GM12878 (cell line): Measurements from ENCODE around the gene DNAJC13.

Source experiments
- BCL11A ChIP-seq: IDR thresholded peaks from 2 replicates; pipeline ENCODE4 v1.6.1; 2011; ENCODE audit warnings: low read depth, low read length
- EGR1 ChIP-seq, 2 experiments: IDR thresholded peaks; 1 replicate in 1 of 2; 2 replicates in 1 of 2; pipeline ENCODE4 v1.6.1; 2011 to 2012; ENCODE audit warnings: low read depth in 2 of 2, low read length in 2 of 2, borderline replicate concordance in 1 of 2, mild to moderate bottlenecking in 1 of 2, moderate library complexity in 1 of 2
- HCFC1 ChIP-seq: fragments of 150-350 bp; IDR thresholded peaks from 2 replicates; pipeline ENCODE4 v1.6.1; 2014; ENCODE audit warnings: low read length
- MTA2 ChIP-seq: fragments of 450-650 bp; IDR thresholded peaks from 2 replicates; pipeline ENCODE4 v1.6.1; 2016; ENCODE audit warnings: low read depth, mild to moderate bottlenecking, moderate library complexity
- POLR2AphosphoS5 ChIP-seq: IDR thresholded peaks from 2 replicates; pipeline ENCODE4 v1.6.1; 2011; ENCODE audit warnings: mild to moderate bottlenecking, low read length, inconsistent platforms
- TAF1 ChIP-seq: IDR thresholded peaks from 2 replicates; pipeline ENCODE4 v1.6.1; 2011; ENCODE audit warnings: mild to moderate bottlenecking, low read depth, low read length, borderline replicate concordance
- TF ChIP-seq, protein P1 (sequence below): IDR thresholded peaks from 2 replicates; pipeline ENCODE4 v1.6.1; 2012; ENCODE audit warnings: mild to moderate bottlenecking, low read depth, low read length
- TF ChIP-seq, protein P2 (sequence below): IDR thresholded peaks from 2 replicates; pipeline ENCODE4 v1.6.1; 2012; ENCODE audit warnings: low read depth, low read length, improper control_type of control experiment
- TF ChIP-seq, protein P3 (sequence below): IDR thresholded peaks from 2 replicates; pipeline ENCODE4 v1.6.1; 2012; ENCODE audit warnings: low read length, inconsistent platforms
- TF ChIP-seq, protein P4 (sequence below): IDR thresholded peaks from 2 replicates; pipeline ENCODE4 v1.6.1; 2011; ENCODE audit warnings: low read depth, low read length, improper control_type of control experiment, borderline replicate concordance

DNA sequence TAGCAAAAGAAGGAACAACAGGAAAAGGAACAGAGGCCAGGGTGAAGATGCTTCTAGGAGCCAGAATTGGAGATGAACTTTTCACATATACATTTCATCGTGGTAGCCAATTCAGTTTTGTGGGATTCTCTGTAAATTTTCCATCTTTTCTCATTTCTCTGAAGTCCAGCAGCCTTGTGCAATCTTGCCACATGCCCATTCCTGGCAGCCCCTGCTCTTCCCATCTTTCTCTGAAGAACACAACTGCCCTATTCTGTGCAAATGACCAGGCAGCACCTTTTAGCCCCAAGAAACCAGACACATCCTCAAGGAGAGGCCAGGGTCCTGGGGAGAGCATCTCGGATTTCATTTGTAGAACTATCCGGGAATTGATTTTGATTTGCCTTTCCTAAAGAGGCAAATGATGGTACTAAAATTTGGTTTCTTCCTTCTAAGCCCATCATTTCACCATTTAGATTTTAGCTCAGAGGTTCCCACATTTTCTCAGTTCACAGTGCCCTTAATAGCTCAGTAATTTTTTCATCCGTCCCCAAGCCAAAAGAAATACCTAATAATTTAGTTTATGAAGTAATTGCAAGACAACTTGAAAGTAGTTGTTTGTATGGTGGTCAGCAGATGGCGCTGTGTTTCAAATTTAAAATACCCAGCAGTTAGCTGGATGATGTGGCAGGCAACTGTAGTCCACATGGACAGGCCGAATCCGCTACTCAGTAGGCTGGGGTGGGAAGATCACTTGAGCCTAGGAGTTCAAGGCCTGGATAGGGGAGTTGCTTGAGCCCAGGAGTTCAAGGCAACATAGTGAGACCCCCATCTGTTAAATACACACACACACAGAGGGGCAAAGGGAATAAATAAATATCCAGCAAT, 118.5 kb downstream of the DNAJC13 start:
- TF ChIP-seq HCFC1 = no peak
- TF ChIP-seq POLR2AphosphoS5 = no peak
- TF ChIP-seq EGR1 (IDR thresholded peaks at IDR 0.05; ENCODE audit: borderline replicate concordance in 1 of 2, low read depth in 2 of 2, low read length in 2 of 2) = no peak
- TF ChIP-seq, protein P1, sequence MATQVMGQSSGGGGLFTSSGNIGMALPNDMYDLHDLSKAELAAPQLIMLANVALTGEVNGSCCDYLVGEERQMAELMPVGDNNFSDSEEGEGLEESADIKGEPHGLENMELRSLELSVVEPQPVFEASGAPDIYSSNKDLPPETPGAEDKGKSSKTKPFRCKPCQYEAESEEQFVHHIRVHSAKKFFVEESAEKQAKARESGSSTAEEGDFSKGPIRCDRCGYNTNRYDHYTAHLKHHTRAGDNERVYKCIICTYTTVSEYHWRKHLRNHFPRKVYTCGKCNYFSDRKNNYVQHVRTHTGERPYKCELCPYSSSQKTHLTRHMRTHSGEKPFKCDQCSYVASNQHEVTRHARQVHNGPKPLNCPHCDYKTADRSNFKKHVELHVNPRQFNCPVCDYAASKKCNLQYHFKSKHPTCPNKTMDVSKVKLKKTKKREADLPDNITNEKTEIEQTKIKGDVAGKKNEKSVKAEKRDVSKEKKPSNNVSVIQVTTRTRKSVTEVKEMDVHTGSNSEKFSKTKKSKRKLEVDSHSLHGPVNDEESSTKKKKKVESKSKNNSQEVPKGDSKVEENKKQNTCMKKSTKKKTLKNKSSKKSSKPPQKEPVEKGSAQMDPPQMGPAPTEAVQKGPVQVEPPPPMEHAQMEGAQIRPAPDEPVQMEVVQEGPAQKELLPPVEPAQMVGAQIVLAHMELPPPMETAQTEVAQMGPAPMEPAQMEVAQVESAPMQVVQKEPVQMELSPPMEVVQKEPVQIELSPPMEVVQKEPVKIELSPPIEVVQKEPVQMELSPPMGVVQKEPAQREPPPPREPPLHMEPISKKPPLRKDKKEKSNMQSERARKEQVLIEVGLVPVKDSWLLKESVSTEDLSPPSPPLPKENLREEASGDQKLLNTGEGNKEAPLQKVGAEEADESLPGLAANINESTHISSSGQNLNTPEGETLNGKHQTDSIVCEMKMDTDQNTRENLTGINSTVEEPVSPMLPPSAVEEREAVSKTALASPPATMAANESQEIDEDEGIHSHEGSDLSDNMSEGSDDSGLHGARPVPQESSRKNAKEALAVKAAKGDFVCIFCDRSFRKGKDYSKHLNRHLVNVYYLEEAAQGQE = no peak
- TF ChIP-seq, protein P2, sequence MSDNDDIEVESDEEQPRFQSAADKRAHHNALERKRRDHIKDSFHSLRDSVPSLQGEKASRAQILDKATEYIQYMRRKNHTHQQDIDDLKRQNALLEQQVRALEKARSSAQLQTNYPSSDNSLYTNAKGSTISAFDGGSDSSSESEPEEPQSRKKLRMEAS = no peak
- TF ChIP-seq BCL11A = no peak
- TF ChIP-seq TAF1 = no peak
- TF ChIP-seq, protein P3, sequence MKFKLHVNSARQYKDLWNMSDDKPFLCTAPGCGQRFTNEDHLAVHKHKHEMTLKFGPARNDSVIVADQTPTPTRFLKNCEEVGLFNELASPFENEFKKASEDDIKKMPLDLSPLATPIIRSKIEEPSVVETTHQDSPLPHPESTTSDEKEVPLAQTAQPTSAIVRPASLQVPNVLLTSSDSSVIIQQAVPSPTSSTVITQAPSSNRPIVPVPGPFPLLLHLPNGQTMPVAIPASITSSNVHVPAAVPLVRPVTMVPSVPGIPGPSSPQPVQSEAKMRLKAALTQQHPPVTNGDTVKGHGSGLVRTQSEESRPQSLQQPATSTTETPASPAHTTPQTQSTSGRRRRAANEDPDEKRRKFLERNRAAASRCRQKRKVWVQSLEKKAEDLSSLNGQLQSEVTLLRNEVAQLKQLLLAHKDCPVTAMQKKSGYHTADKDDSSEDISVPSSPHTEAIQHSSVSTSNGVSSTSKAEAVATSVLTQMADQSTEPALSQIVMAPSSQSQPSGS = no peak
- TF ChIP-seq MTA2 = no peak
- TF ChIP-seq, protein P4, sequence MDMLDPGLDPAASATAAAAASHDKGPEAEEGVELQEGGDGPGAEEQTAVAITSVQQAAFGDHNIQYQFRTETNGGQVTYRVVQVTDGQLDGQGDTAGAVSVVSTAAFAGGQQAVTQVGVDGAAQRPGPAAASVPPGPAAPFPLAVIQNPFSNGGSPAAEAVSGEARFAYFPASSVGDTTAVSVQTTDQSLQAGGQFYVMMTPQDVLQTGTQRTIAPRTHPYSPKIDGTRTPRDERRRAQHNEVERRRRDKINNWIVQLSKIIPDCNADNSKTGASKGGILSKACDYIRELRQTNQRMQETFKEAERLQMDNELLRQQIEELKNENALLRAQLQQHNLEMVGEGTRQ = no peak
